ENCODE results near the gene EBI3.

GRCh38 chr19:4279530-4280422 is 50.5 kb downstream of the EBI3 start:
- TF ChIP-seq POLR2A (IDR thresholded peaks at IDR 0.05) (no peak), CTCF (IDR thresholded peaks at IDR 0.05) (no peak)

Data from right lobe of liver (tissue), 4 donors.